ENCODE measurements around the gene RFX5.

DNA sequence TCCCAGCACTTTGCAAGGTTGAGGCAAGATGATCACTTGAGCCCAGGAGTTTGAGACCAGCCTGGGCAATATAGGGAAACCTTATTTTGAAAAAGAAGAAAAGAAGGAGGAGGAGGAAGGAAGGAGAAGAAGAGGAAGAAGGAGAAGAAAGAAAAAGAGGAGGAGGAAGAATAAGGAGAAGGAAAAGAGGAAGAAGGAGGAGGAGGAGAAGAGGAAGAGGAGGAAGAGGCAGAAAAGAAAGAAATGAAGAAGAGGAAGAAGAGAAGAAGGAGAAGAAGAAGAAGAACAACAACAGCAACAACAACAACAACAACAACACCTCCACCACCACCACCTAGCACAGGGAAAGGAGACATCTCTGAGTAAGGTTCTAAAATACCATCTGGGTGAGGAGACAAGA lies 14.8 kb upstream of the RFX5 start:
- TF ChIP-seq SP1 (IDR thresholded peaks at IDR 0.05) (no peak), SUZ12 (IDR thresholded peaks at IDR 0.05) (no peak), TARDBP (IDR thresholded peaks at IDR 0.05) (no peak), FOXA1 (IDR thresholded peaks at IDR 0.05) (no peak), FOXM1 (IDR thresholded peaks at IDR 0.05; ENCODE audit: borderline replicate concordance) (no peak), ELF4 (IDR thresholded peaks at IDR 0.05) (no peak), LEF1 (IDR thresholded peaks at IDR 0.05; ENCODE audit: borderline replicate concordance) (no peak), BHLHE40 (IDR thresholded peaks at IDR 0.05; ENCODE audit: borderline replicate concordance) (no peak), FOXK2 (IDR thresholded peaks at IDR 0.05) (no peak), ZNF384 (IDR thresholded peaks at IDR 0.05) (no peak), HDGF (IDR thresholded peaks at IDR 0.05; ENCODE audit: borderline replicate concordance) (no peak), ARNT (IDR thresholded peaks at IDR 0.05) (no peak), L3MBTL2 (conservative IDR thresholded peaks at IDR 0.05) (no peak)
- TF ChIP-seq, protein P1, sequence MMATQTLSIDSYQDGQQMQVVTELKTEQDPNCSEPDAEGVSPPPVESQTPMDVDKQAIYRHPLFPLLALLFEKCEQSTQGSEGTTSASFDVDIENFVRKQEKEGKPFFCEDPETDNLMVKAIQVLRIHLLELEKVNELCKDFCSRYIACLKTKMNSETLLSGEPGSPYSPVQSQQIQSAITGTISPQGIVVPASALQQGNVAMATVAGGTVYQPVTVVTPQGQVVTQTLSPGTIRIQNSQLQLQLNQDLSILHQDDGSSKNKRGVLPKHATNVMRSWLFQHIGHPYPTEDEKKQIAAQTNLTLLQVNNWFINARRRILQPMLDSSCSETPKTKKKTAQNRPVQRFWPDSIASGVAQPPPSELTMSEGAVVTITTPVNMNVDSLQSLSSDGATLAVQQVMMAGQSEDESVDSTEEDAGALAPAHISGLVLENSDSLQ (IDR thresholded peaks at IDR 0.05) = no peak
